GM21381 (cell line): ENCODE data around the gene MS4A4A.
"Not testable (repeated sequence)": the region's sequence is repeated elsewhere in the genome, so short reads cannot be mapped to it uniquely, and the experiment has no call there.

ENCODE experiments used
- ATAC-seq: cut with Tn5 transposase; IDR thresholded peaks from one replicate; pipeline ENCODE4 v1.9.1; 2021; ENCODE audit warnings: mild to moderate bottlenecking, moderate library complexity; ENCODE audit not compliant: unreplicated experiment

The MS4A4A gene

GRCh38 chr11:60280412-60280811, at the start of gene MS4A4A:
Gene MS4A4A (plus strand): TSS chr11:60280666. CDS start chr11:60280676, 10 bp downstream.
- ATAC-seq = no peak

GRCh38 chr11:60230681-60231080, 49.8 kb upstream of the MS4A4A start:
- no peak for ATAC-seq

GRCh38 chr11:60235321-60235720, 45.1 kb upstream of the MS4A4A start:
- no peak for ATAC-seq

GRCh38 chr11:60240662-60241061, 39.8 kb upstream of the MS4A4A start:
- no peak for ATAC-seq

- no peak for ATAC-seq
These were observed 38.7 kb upstream of the MS4A4A start for GRCh38 chr11:60241786-60242185.

GRCh38 chr11:60242740-60243239, 37.7 kb upstream of the MS4A4A start, which contains the start of gene MS4A4E:
Gene MS4A4E (minus strand): TSS chr11:60243137. CDS start chr11:60230055, 13,082 bp downstream.
- no peak for ATAC-seq

- ATAC-seq = no peak
These were observed 28.8 kb upstream of the MS4A4A start for GRCh38 chr11:60251485-60252212.

GRCh38 chr11:60252213-60253108, 28.0 kb upstream of the MS4A4A start:
- ATAC-seq = no peak

GRCh38 chr11:60257956-60258722, 22.3 kb upstream of the MS4A4A start:
- no peak for ATAC-seq

- ATAC-seq = no peak
These were observed 19.5 kb upstream of the MS4A4A start for GRCh38 chr11:60261014-60261413.

GRCh38 chr11:60263402-60263801, 17.1 kb upstream of the MS4A4A start:
- ATAC-seq = no peak

GRCh38 chr11:60264644-60265043, 15.8 kb upstream of the MS4A4A start:
- no peak for ATAC-seq

- ATAC-seq = no peak
These were observed 14.9 kb upstream of the MS4A4A start for GRCh38 chr11:60265373-60266214.

GRCh38 chr11:60274416-60274815, 6.0 kb upstream of the MS4A4A start:
- ATAC-seq = no peak

- no peak for ATAC-seq
These were observed 1.0 kb downstream of the MS4A4A start for GRCh38 chr11:60281485-60281884.

GRCh38 chr11:60282286-60282685, 1.8 kb downstream of the MS4A4A start:
- no peak for ATAC-seq

GRCh38 chr11:60285411-60286126, 5.1 kb downstream of the MS4A4A start:
- not testable (repeated sequence) for ATAC-seq

- no peak for ATAC-seq
These were observed 8.1 kb downstream of the MS4A4A start for GRCh38 chr11:60288531-60288930.

- ATAC-seq = no peak
These were observed 11.7 kb downstream of the MS4A4A start for GRCh38 chr11:60292145-60292544.
